Embryonic facial prominence (tissue), 1 donor: ENCODE data around the gene FHIT.

Source experiments
- DNase-seq: peaks from one replicate; pipeline ENCODE4 v3.0.0-alpha.2; 2016; ENCODE audit errors: extremely low spot score

Gene FHIT

GRCh38 chr3:60764870-60765269 lies 486.4 kb downstream of the FHIT start:
- no peak for DNase-seq

DNA sequence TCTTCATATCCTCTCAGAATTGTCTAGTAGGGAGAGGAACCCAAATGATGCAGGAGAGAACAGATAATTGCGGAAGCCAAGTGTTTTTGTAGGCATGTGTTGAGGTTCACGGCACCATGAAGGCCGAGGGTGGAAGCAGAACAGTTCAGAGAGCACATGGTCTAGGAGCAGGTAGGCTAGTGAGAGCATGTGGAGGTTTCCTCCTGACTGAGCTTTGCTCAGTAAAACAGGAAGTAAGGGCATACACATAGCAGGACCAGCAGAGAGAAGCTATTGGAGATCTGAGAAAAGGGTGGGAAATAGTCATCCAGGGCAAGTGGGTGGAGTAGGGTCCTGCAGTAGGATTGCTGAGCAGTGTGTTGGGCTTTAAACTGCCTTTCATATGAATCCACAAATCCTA lies 491.1 kb downstream of the FHIT start:
- no peak for DNase-seq

DNA sequence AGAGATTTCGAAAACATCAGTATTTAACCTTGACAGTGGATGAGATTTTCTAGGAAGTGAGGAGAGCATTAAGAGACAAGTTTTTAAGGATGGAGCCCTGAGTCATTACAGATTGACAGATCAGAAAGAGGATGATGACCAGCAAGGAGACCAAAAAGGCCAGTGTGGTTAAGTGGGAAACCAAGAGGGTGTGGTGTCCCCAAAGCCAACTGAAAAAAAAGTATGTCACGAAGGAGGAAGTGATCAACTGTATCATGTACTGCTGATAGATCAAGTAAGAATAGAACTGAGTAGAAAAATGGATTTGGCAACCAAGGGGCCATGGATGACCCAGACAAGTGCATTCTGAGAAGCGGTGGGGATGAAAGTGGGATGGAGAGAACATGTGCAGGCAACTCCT lies 491.8 kb downstream of the FHIT start:
- no peak for DNase-seq

- DNase-seq, result no peak
Observed at GRCh38 chr3:60758831-60759230, 492.4 kb downstream of the FHIT start.

GRCh38 chr3:60758171-60758570 lies 493.1 kb downstream of the FHIT start:
- no peak for DNase-seq

DNA sequence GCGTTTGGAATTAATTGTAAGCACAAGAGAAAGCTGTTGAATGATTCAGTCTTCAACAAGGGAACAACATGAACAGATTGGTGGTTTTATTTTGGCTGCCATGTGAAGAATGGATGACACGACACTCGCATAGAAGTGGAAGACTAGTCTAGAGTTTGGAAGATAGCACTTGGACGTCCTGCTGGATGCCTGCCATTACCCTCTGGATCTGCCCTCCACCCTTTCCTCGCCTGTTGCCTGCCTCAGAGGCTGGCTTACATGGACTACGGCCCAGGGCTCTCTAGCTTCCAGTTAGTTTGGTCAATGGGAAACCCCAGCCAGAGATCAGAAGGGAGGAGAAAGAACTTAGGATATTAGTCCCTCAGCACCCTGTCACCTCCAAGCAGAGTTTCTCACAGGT lies 493.5 kb downstream of the FHIT start:
- DNase-seq, result no peak

DNA sequence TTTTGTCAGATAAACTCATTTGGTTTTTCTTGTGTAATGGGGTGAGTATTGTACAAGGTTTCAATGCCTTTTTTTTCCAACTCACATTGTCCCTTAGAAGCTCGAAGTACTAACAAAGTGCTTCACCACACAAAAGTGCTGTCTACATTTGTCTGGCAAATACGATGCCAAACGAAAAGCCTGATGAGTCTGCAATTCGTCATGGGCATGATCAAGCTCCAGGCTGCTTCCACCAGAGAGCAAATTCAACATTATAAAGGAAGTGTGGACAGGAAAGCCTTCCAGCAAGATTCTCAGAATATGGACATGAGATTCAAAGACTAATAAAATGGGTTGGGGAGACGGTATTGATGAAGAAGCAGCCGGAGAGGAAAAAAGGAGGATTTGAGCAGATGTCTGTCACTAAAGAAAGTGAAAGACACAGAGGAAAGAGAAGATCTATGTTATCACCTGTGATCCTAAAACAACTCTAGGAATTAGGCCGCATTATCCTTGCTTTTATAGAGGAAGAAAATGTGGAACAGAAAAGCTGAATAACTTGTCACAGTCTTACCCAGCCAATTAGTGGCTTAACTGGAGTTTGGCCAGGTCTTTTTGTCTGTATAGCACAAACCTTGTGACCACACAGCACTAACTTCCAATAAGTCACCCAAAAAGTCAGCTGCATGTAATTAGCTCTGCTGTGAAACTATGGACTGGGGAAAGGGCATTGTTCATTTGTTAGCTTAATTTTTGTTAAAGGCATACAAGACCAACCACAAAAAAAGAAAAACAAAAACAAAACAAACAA lies 494.8 kb downstream of the FHIT start:
- no peak for DNase-seq

DNA sequence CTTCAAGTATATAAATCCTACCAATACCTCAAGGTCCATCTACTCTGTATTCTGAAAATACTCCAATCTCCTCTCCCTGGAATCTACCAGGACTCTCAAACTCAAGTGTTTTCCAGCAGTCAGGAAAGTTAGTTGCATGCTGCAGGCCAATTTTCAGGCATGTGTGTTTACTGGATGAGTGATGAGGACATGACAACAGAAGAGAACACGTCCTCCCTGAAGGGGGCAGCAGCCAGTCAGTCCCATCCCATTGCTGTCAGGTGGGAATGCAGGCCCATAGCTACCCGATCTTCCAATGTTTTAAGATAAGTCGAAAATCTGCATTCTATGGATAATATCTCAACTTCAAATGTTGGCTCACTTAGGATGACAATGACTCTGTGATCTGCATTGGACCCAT lies 496.2 kb downstream of the FHIT start:
- DNase-seq, result no peak

- no peak for DNase-seq
Observed at GRCh38 chr3:60754617-60755016, 496.6 kb downstream of the FHIT start.

- DNase-seq, result no peak
Observed at GRCh38 chr3:60752809-60753208, 498.4 kb downstream of the FHIT start.

- DNase-seq, result no peak
Observed at GRCh38 chr3:60746695-60747416, 504.4 kb downstream of the FHIT start.

DNA sequence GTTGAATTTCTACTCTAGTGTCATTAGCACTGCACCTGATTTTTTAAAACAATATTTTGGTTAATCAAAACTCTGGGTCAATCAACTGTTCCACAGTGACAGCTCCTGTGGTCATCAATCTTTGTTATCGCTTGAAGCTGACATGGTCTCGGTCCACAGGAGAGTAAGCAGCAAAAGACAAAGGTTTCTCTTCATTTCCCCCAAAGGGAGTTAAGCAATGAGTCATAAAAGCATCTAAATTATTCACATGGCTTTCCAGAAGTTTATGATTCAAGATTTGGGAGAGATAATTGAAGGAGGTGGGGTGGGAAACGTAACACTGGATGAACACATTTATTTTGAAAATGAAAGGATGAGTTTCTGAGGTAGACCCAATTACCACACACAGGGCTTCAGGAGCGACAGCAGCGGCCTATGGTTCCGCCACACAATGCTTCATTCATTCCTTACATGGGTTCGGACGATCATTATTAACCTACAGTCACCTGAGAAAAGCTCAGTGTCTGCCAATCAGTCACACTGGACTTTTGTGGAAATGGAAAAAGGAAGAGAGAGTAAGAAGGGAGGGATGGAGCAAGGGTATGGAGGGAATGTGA lies 505.1 kb downstream of the FHIT start:
- no peak for DNase-seq

- no peak for DNase-seq
Observed at GRCh38 chr3:60743631-60744164, 507.6 kb downstream of the FHIT start.

GRCh38 chr3:60742606-60743145 lies 508.6 kb downstream of the FHIT start:
- DNase-seq, result no peak

GRCh38 chr3:60737633-60738399 lies 513.4 kb downstream of the FHIT start:
- no peak for DNase-seq

DNA sequence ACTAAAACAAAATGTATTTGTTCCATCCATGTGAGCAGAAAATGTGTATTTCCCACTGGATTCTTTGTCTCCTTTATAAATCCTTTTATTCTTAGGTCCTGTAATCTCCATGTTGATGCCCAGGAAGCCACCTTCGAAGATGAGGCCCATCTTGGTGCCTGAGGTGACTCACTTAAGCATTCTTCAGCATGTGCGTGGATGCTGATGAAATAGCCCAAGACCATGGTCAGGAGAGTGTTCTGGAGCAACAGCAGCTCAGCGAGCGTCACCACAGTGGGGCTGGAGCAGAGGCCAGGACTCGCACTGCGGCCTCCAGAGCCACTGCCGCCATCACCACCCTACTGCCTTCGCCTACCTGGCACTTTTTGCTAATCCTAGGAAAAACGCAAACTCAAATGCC lies 520.9 kb downstream of the FHIT start:
- no peak for DNase-seq

DNA sequence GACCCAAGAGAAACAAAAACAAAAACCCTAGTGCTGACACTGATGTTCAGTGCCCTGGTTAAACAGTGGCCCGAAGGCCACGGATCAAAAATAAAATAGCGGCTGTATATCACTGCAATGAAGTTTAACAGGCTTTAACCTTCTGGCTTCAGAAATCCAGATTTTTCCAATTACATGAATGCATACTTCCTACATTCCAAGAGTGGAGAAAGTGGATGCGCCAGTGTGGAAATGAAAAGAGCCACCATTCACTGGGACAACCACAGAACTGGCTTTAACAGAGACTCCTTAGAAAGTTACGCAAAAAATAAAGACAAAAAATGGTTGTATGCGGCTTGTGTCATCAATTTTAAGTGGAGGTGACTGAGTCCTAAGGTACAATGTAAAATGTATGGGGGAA lies 522.2 kb downstream of the FHIT start:
- no peak for DNase-seq

GRCh38 chr3:60728006-60728405 lies 523.2 kb downstream of the FHIT start:
- no peak for DNase-seq

GRCh38 chr3:60720736-60721135 lies 530.5 kb downstream of the FHIT start:
- no peak for DNase-seq

DNA sequence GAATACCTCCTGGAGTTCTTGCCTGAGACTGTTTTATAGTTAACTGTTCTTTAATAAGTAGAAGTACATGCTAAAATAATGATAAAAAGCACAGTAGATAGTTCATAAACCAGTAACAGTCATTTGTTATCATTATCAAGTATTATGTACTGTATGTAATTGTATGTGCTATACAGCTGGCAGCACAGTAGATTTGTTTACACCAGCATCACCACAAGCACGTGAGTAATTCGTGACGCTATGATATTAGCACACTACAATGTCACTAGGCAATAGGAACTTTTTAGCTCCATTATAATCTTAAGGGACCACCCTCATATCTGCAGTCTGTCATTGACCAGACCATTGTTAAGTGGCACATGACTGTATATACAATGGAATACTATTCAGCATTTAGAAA lies 534.7 kb downstream of the FHIT start:
- DNase-seq, result no peak

DNA sequence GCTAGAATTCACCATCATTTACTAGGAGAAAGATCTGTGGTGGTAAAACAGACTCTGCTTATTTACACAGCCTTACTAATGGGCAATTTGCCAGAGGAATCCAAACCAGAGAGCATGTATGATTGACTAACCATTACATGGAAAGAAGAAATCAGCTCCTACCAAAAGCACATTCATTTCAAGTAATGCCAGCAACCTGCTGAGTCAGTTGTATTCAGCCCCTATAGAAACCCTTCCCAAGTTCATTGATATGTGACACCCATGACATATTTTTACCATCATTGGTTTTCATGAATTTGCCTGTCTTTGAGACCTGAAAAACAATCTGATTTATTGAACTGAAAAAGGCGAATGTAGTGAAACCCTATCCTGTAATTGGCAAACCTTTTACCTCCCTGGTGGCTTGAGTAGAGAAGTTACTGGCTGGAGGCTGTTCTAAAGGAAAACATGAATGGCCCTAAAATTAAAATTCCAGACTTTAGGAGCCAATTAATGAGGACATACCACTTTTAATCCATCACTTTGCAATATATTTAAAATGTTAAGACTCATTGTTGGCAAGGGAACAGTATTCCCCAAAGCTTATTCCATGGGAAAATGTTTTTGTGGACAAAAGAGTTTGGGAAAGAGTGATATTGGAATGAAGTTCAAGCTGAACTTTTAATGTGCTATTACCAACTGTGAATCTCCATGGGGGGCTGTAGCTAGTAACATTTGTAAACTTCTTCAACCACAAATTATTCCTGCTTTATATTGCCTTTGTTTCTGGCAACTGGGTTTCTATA lies 542.9 kb downstream of the FHIT start:
- peak; percentile 18 for DNase-seq
